ENCODE measurements around the gene RRAS2.

- no peak for TF ChIP-seq ATF1 (CRISPR knock-in tag; IDR thresholded peaks at IDR 0.05)
- TF ChIP-seq CTCF (IDR thresholded peaks at IDR 0.05), result no peak
- TF ChIP-seq TP53 (CRISPR knock-in tag; IDR thresholded peaks at IDR 0.05), result no peak
- no peak for TF ChIP-seq JUN (CRISPR knock-in tag; IDR thresholded peaks at IDR 0.05)
- TF ChIP-seq CDX4 (CRISPR knock-in tag; IDR thresholded peaks at IDR 0.05; ENCODE audit: borderline replicate concordance), result no peak
- TF ChIP-seq FOXJ3 (CRISPR knock-in tag; IDR thresholded peaks at IDR 0.05; ENCODE audit: borderline replicate concordance), result no peak
- TF ChIP-seq CREM (CRISPR knock-in tag; IDR thresholded peaks at IDR 0.05), result no peak
- TF ChIP-seq SP1 (CRISPR knock-in tag; conservative IDR thresholded peaks at IDR 0.05), result no peak
- no peak for TF ChIP-seq ZNF317 (CRISPR knock-in tag; IDR thresholded peaks at IDR 0.05; ENCODE audit: borderline replicate concordance, low read depth)
- no peak for TF ChIP-seq MAX (CRISPR knock-in tag; IDR thresholded peaks at IDR 0.05)
- no peak for TF ChIP-seq FOXP4 (CRISPR knock-in tag; IDR thresholded peaks at IDR 0.05)
- no peak for TF ChIP-seq STAT6 (CRISPR knock-in tag; conservative IDR thresholded peaks at IDR 0.05; ENCODE audit: low read depth)
Measured at GRCh38 chr11:14330881-14331280, 28.1 kb downstream of the RRAS2 start.

All from WTC11 (cell line).